Karpas-422 (cell line): ENCODE results near the gene PPOX. TPM values are rescaled to one million over a fixed set of nuclear protein-coding genes. Genes with fewer than 3 reads are reported as not detected.
A peak's percentile ranks its signal among the peaks of the same experiment; 100 is the strongest.

Source experiments
- DNase-seq: peaks from one replicate; pipeline ENCODE4 v3.0.0-alpha.2; 2015
- H2AFZ ChIP-seq: fragments of 200-600 bp; sonication (generic); 2 replicates; pipeline ENCODE4 v1.6.1; 2014; ENCODE audit warnings: antibody characterized with exemption, low read length, mixed read lengths
- H3K27ac ChIP-seq: fragments of 200-600 bp; sonication (generic); 2 replicates; pipeline ENCODE4 v1.5.1; 2014; ENCODE audit warnings: mild to moderate bottlenecking, low read length, moderate library complexity
- H3K27me3 ChIP-seq: fragments of 200-600 bp; sonication (generic); 2 replicates; pipeline ENCODE4 v1.6.1; 2014; ENCODE audit warnings: low read length, mixed read lengths
- H3K36me3 ChIP-seq: fragments of 200-600 bp; sonication (generic); 2 replicates; pipeline ENCODE4 v1.6.1; 2014; ENCODE audit warnings: low read length, mixed read lengths; ENCODE audit not compliant: insufficient read depth
- H3K4me1 ChIP-seq: fragments of 200-600 bp; sonication (generic); 2 replicates; pipeline ENCODE4 v1.6.1; 2014; ENCODE audit warnings: mild to moderate bottlenecking, low read length, mixed read lengths
- H3K4me2 ChIP-seq: fragments of 200-600 bp; sonication (generic); 2 replicates; pipeline ENCODE4 v1.6.1; 2014; ENCODE audit warnings: low read length, low read depth, mild to moderate bottlenecking; ENCODE audit not compliant: poor library complexity, severe bottlenecking
- H3K4me3 ChIP-seq: fragments of 200-600 bp; sonication (generic); 2 replicates; pipeline ENCODE4 v1.5.1; 2014; ENCODE audit warnings: mild to moderate bottlenecking, antibody characterized with exemption, low read length, mixed read lengths
- H3K79me2 ChIP-seq: fragments of 200-600 bp; sonication (generic); 2 replicates; pipeline ENCODE4 v1.6.1; 2014; ENCODE audit warnings: mild to moderate bottlenecking, low read length, mixed read lengths
- H3K9ac ChIP-seq: fragments of 200-600 bp; sonication (generic); 2 replicates; pipeline ENCODE4 v1.6.0; 2014; ENCODE audit warnings: low read length
- H3K9me2 ChIP-seq: fragments of 200-600 bp; sonication (generic), shearing (Covaris generic); replicated peaks from 2 replicates; pipeline ENCODE4 v1.6.0; 2014; ENCODE audit warnings: mild to moderate bottlenecking, low read length, moderate library complexity; ENCODE audit not compliant: insufficient read depth
- H3K9me3 ChIP-seq: fragments of 300-700, 200-600 bp; sonication (generic); 2 replicates; pipeline ENCODE4 v1.6.1; 2014; ENCODE audit warnings: low read length, mixed read lengths
- H4K20me1 ChIP-seq: fragments of 200-600 bp; sonication (generic); 2 replicates; pipeline ENCODE4 v1.6.1; 2014; ENCODE audit warnings: mild to moderate bottlenecking, antibody characterized with exemption, low read length, low read depth; ENCODE audit not compliant: insufficient read depth
- total RNA-seq: library from RNA; depleted of rRNA; stranded (reverse); fragments of >200 nt; shearing (Covaris generic); gene quantifications from 2 replicates; pipeline ENCODE4 v1.2.3, GENCODE V29; 2014; ENCODE audit warnings: low replicate concordance

The PPOX gene
- total RNA-seq, 1 experiment from 2014 or later: 60.8 TPM

DNA sequence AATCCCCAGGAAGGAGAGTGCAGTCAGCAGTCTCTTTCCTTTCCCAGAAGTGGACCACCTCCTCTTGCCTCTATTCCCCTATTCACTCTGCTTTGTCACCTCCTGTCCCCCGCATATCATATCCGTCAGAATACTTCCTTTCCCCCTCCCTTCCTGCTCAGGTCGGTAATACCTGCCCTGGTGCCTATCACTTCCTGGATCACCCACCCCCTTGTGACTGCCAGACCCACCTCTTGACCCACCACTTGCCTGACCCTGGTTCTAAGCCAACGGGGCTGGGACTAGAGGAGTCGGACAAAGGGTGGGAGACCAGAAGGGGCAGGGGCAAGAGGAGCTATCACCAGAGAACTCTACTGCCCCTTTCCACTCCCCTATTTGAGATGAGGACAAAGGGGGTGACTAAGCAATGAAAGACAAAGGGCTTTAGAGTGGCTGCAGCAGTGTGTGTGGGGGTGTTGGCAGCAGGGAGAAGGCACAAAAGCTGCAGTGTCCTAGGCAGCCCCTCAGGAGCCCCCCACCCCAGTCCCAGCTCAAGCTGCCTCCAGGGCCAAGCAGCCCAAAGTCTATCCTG, 34.3 kb downstream of the PPOX start:
- Histone ChIP-seq H3K9ac (no peak overlapping the region), H3K4me3 (no peak overlapping the region), H4K20me1 (no peaks in the 10 kb centered on the region), H3K4me2 (no peak overlapping the region), H3K36me3 (peaks cover 10% of the 10 kb centered on the region), H3K4me1 (peaks cover 30% of the 10 kb centered on the region), H3K79me2 (peaks cover 28% of the 10 kb centered on the region), H3K27me3 (no peaks in the 10 kb centered on the region), H3K27ac (no peak overlapping the region), H3K9me2 (no peaks in the 10 kb centered on the region), H3K9me3 (no peaks in the 10 kb centered on the region), H2AFZ (no peak overlapping the region)
- no peak for DNase-seq

DNA sequence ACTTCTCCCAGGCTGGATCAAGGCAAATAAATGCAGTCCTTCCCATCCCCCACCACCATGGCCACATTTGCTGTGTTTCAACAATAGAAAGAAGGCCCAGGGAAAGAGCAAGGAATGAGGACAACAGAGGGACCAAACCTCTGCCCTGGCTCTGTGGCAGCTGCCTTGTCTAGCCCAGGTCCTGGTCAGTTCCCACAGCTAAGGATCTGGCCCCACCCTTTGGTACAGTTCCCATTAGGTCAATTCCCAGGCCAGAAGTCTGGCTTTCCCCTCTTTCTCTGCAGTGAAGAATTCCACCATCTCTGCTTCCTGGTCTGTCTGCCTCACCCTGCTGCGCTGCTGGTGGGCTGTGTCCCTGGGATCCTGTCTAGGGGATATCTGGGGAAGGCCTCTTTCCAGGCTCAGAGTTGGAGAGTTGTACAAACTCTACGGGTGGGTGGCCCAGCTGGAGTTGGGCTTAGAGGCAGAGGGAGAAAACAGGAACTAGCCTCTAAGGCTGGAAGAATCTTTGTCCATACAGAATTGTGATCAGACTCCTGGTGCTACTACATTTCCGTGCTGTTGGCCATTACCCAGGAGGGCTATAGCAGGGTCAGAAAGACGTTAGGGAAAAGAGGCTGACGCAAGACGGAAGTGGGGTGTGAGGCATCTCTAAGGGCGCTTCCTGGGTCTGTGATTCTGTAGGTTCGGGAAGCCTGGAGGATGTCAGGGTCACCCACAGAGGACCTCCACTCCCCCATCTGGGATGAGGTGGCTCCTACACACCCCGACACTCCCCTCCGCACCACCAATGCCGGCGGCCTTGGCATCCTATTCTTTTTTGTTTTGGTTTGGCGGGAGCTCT, 35.0 kb downstream of the PPOX start:
- peaks cover 10% of the 10 kb centered on the region for H3K36me3 ChIP-seq
- H3K4me3 ChIP-seq: peak overlapping the region; percentile 88
- H3K27me3 ChIP-seq: no peaks in the 10 kb centered on the region
- no peaks in the 10 kb centered on the region for H3K9me2 ChIP-seq
- H3K27ac ChIP-seq: no peak overlapping the region
- peaks cover 27% of the 10 kb centered on the region for H3K4me1 ChIP-seq
- H3K4me2 ChIP-seq: peak overlapping the region; percentile 86
- no peak for DNase-seq
- H3K9ac ChIP-seq: peak overlapping the region; percentile 74
- peaks cover 28% of the 10 kb centered on the region for H3K79me2 ChIP-seq
- peak overlapping the region; percentile 67; the same call in 1 of the 2 replicates for H2AFZ ChIP-seq
- no peaks in the 10 kb centered on the region for H3K9me3 ChIP-seq
- no peaks in the 10 kb centered on the region for H4K20me1 ChIP-seq

DNA sequence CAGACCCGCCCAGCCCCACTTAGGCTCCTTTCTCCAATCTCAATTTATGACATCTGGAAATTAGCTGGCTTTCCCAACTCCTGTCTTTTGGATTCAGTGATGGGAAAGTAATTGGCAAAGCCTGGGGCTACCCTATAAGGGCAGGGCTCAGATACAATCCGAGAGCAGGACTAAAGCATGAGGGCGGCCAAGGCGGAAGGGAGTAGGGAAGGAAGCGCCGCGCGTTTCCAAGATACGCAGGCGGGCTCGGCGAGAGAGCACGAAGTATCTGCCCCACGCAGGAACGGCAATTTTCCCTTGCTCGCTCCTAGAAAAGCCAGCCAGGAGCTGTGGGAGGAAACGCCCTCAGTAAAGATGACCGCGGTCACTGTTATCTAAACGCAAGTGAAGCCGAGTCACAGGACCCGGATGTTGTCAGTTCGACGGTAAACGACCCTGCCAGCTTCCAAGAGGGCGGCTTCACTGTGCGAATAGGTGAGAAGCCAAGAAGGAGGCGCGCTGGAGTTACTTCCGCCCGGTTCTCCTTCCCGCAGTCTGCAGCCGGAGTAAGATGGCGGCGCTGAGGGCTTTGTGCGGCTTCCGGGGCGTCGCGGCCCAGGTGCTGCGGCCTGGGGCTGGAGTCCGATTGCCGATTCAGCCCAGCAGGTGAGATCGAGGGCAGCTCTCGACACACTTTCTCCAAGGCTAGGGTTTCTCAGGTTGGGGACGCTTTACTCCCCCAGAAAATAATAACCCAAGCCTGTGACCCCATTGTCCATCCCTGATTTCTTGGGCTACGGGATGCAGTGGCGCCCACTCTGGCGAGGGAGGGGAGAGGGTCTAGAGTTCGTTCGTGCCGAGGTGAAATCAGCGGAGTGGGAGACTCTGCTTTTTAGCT, 35.8 kb downstream of the PPOX start, which contains the start of gene NDUFS2:
TSS of gene NDUFS2 (plus strand) at position 532 of the 877 bp plus-strand sequence. CDS start at position 551, 19 bp downstream.
- H3K27ac ChIP-seq: peak within 1 kb of the TSS; percentile 62
- H2AFZ ChIP-seq: peak within 1 kb of the TSS; percentile 90
- no peaks in the 10 kb centered on the region for H3K9me3 ChIP-seq
- H3K9me2 ChIP-seq: no peaks in the 10 kb centered on the region
- peak; percentile 99 for DNase-seq
- H3K4me1 ChIP-seq: peaks cover 27% of the 10 kb centered on the region
- H3K36me3 ChIP-seq: peaks cover 19% of the 10 kb centered on the region
- H4K20me1 ChIP-seq: no peaks in the 10 kb centered on the region
- peaks cover 28% of the 10 kb centered on the region for H3K79me2 ChIP-seq
- H3K4me2 ChIP-seq: peak within 1 kb of the TSS; percentile 86
- H3K27me3 ChIP-seq: no peaks in the 10 kb centered on the region
- H3K9ac ChIP-seq: peak within 1 kb of the TSS; percentile 94
- peak within 1 kb of the TSS; percentile 88 for H3K4me3 ChIP-seq

DNA sequence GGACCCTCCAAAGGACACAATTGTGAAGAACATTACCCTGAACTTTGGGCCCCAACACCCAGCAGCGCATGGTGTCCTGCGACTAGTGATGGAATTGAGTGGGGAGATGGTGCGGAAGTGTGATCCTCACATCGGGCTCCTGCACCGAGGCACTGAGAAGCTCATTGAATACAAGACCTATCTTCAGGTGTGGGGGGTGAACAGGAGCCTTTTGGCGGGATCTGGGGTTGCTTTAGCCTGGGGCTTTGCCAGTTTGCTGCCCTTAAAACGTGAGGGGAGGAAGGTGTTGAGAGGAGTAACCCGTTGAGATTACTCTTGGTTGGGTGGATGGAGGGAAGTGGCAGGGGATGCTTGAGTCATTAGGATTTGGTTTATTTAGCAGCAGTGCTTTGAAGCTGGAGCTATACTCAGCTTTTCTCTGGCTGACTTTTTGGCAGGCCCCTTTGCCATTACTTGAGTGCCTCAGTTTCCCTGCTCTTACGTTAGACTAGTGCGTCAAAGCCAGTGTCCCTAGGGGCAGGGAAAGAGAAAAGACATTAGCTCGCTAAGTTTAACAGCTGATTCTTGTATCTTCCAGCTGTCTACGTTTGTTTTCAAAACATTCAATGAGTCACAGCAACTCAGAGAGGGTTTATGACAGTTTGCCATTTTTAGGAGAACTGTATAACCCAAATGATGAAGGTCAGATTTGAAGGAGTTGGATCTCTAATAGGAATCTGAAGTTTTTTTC, 40.4 kb downstream of the PPOX start:
- Histone ChIP-seq H3K9me3 (no peaks in the 10 kb centered on the region), H3K4me1 (peaks cover 25% of the 10 kb centered on the region), H3K4me3 (no peak overlapping the region), H4K20me1 (no peaks in the 10 kb centered on the region), H3K27me3 (no peaks in the 10 kb centered on the region), H3K9me2 (no peaks in the 10 kb centered on the region), H3K9ac (no peak overlapping the region), H2AFZ (no peak overlapping the region), H3K36me3 (peaks cover 38% of the 10 kb centered on the region), H3K79me2 (peaks cover 28% of the 10 kb centered on the region), H3K4me2 (no peak overlapping the region), H3K27ac (no peak overlapping the region)
- no peak for DNase-seq

DNA sequence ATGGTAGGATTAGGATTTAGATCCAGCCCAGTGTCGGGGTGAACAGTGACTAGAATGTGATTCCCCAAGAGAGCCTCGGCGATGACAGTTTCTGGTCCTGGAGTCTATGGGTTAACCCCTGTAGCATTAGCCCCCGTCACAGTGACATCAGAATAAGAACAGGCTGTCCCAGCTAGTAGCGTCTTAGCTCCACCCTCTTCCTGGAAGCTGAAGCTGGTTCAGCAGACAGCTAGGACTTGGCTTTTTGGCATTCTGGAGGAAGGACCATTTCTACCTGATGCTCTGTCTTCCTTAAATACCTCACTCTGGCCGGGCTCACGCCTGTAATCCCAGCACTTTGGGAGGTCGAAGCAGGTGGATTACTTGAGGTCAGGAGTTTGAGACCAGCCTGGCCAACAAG, 40.9 kb downstream of the PPOX start:
- H3K9ac ChIP-seq: no peak overlapping the region
- H3K79me2 ChIP-seq: peaks cover 28% of the 10 kb centered on the region

DNA sequence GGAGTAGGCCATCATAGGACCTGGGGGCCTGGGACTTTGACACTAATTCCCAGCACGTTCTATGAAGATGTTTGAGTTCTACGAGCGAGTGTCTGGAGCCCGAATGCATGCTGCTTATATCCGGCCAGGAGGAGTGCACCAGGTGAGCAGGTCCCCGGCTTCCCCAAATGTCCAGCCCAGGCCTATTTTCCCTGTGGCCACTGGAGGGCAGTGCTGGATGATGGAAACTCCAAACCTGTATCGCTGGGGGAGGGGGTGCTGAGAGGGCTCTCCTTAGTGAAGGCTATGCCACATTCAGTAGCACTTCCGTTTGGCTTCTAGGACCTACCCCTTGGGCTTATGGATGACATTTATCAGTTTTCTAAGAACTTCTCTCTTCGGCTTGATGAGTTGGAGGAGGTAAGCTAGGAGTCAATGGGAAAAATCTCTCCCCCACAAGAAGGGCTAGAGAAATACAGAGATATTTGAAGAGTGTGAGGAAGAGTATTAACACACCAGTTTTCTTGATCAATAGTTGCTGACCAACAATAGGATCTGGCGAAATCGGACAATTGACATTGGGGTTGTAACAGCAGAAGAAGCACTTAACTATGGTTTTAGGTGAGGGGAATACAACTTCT, 43.7 kb downstream of the PPOX start:
- Histone ChIP-seq H3K27me3 (no peaks in the 10 kb centered on the region), H3K79me2 (peaks cover 6% of the 10 kb centered on the region; the same call in 1 of the 2 replicates), H3K4me1 (peaks cover 5% of the 10 kb centered on the region), H3K9me3 (no peaks in the 10 kb centered on the region), H3K4me3 (no peak overlapping the region), H3K36me3 (peaks cover 48% of the 10 kb centered on the region), H4K20me1 (no peaks in the 10 kb centered on the region), H3K4me2 (no peak overlapping the region), H2AFZ (no peak overlapping the region), H3K27ac (no peak overlapping the region), H3K9ac (no peak overlapping the region), H3K9me2 (no peaks in the 10 kb centered on the region)
- peak; percentile 92 for DNase-seq

More for the DNA sequence above, 40.9 kb downstream of the PPOX start:
- Histone ChIP-seq H3K4me2 (no peak overlapping the region), H3K9me3 (no peaks in the 10 kb centered on the region), H3K4me1 (peaks cover 22% of the 10 kb centered on the region), H3K27ac (no peak overlapping the region), H3K27me3 (no peaks in the 10 kb centered on the region), H3K4me3 (no peak overlapping the region), H3K36me3 (peaks cover 42% of the 10 kb centered on the region), H3K9me2 (no peaks in the 10 kb centered on the region), H2AFZ (no peak overlapping the region), H4K20me1 (no peaks in the 10 kb centered on the region)
- DNase-seq: no peak

DNA sequence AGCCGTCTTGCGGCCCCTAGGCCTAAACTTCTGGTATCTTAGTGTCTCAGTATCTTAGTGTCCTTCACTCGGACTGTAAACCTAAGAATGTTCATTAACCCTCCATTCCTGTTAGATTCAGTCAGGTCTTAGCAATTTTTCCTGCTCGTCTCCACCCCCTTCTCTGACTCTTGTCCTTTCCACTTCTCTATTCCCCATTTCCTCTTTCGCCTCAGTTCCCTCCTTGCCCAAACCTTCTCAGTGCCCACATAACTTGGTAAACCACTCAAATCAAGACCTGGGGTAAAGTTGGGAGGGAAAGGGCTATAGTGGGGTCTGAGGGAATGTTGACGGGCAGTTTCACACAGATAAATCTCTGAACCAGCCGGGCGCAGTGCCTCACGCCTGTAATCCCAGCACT, 48.1 kb downstream of the PPOX start:
- Histone ChIP-seq H3K4me2 (no peak overlapping the region), H3K9me2 (no peaks in the 10 kb centered on the region), H3K4me1 (peaks cover 25% of the 10 kb centered on the region), H3K9ac (no peak overlapping the region), H3K36me3 (peaks cover 34% of the 10 kb centered on the region), H3K4me3 (no peak overlapping the region), H2AFZ (no peak overlapping the region), H3K9me3 (no peaks in the 10 kb centered on the region), H3K27ac (no peak overlapping the region), H3K27me3 (no peaks in the 10 kb centered on the region), H3K79me2 (no peaks in the 10 kb centered on the region), H4K20me1 (no peaks in the 10 kb centered on the region)
- DNase-seq: no peak
